Lung (tissue), 12 donors: ENCODE measurements around the gene SNAP25. TPM values are rescaled to one million over a fixed set of nuclear protein-coding genes. Genes with fewer than 3 reads are reported as not detected.

Experiments used
- ATAC-seq: fragments of 200-7000 bp; cut with Tn5 transposase; one replicate; pipeline ENCODE4 v1.9.1; 2020; ENCODE audit warnings: moderate number of reproducible peaks; ENCODE audit not compliant: insufficient read depth, low FRiP score
- DNase-seq, 3 donors: peaks; one replicate each; pipeline ENCODE4 v3.0.0-alpha.2; 2013 to 2017
- H3K27ac ChIP-seq, 2 donors: one replicate each; pipeline ENCODE4 v1.5.1; 2013; ENCODE audit warnings: mild to moderate bottlenecking in 2 of 2, moderate library complexity in 2 of 2, control low read depth in 1 of 2, inconsistent platforms in 1 of 2, low read depth in 1 of 2, low read length in 1 of 2
- H3K27me3 ChIP-seq, 3 donors: one replicate each; pipeline ENCODE4 v1.5.1; 2013; ENCODE audit warnings: low read length in 2 of 3; ENCODE audit not compliant: control insufficient read depth in 3 of 3, insufficient read depth in 3 of 3
- H3K36me3 ChIP-seq, 4 donors: one replicate each; pipeline ENCODE4 v1.5.1; 2013; ENCODE audit warnings: low read length in 4 of 4, mild to moderate bottlenecking in 1 of 4, moderate library complexity in 1 of 4; ENCODE audit not compliant: control insufficient read depth in 4 of 4, insufficient read depth in 4 of 4
- H3K4me1 ChIP-seq, 5 donors: one replicate each; pipeline ENCODE4 v1.5.1; 2013; ENCODE audit warnings: low read length in 5 of 5, mild to moderate bottlenecking in 2 of 5, moderate library complexity in 1 of 5; ENCODE audit not compliant: control insufficient read depth in 5 of 5, insufficient read depth in 5 of 5
- H3K4me3 ChIP-seq: one replicate; pipeline ENCODE4 v1.5.1; 2013; ENCODE audit warnings: mild to moderate bottlenecking, control low read depth, moderate library complexity
- H3K9ac ChIP-seq, 2 donors: one replicate each; pipeline ENCODE4 v1.5.1; 2013; ENCODE audit warnings: low read length in 2 of 2, control low read depth in 1 of 2; ENCODE audit not compliant: insufficient read depth in 1 of 2
- H3K9me3 ChIP-seq, 4 donors: one replicate each; pipeline ENCODE4 v1.5.1; 2013; ENCODE audit warnings: low read length in 3 of 4, mild to moderate bottlenecking in 1 of 4, moderate library complexity in 1 of 4; ENCODE audit not compliant: control insufficient read depth in 4 of 4, insufficient read depth in 3 of 4
- CTCF ChIP-seq: IDR thresholded peaks from 2 replicates; pipeline ENCODE4 v1.5.1; 2012; ENCODE audit warnings: mild to moderate bottlenecking; ENCODE audit errors: control extremely low read depth, extremely low read depth
- WGBS, 2 donors: extraction: QIAGEN DNeasy Blood & Tissue Kit; methylation state at CpG; one replicate each; pipeline ENCODE4 v1.1.7; 2013; 5-methylcytosine and 5-hydroxymethylcytosine counted together
- polyA plus RNA-seq, 2 donors: library from polyadenylated mRNA; stranded (reverse); fragments of 200-250 nt; gene quantifications; one replicate each; pipeline ENCODE4 v1.2.1, GENCODE V29; 2013
- total RNA-seq, 2 donors: library from RNA; depleted of rRNA in 1 of 2; stranded (reverse); fragments of >200 nt in 1 of 2; gene quantifications; one replicate each; pipeline ENCODE4 v1.2.1, GENCODE V29; 2014 to 2021
- donor health status: control.
- donor health status: control.
- donor health status: Bipolar disorder and iron deficiency.
- donor health status: healthy.
- donor health status: DM: yes; HTN: yes; CAD: no.

SNAP25 gene
- total and polyA plus RNA-seq, 4 donors = 0.14 to 5.4 (median 0.85) TPM

- peaks cover 0 to 1% (median 0%) of the 10 kb centered on the region in 5 donors for H3K4me1 ChIP-seq
- H3K27ac ChIP-seq = no peak overlapping the region
- H3K4me3 ChIP-seq = no peak overlapping the region
- no peak overlapping the region for H3K9ac ChIP-seq
- H3K9me3 ChIP-seq = peaks cover 0 to 3% (median under 1%) of the 10 kb centered on the region in 4 donors
- DNase-seq (no peak), ATAC-seq (no peak)
- H3K27me3 ChIP-seq = no peaks in the 10 kb centered on the region
- no peaks in the 10 kb centered on the region for H3K36me3 ChIP-seq
- 66 to 83% methylated on average over 3 of the region's 3 CpGs for WGBS, 2 donors
- TF ChIP-seq CTCF = no peak
These were observed 128.7 kb downstream of the SNAP25 start for GRCh38 chr20:10347086-10347880.

- Histone ChIP-seq H3K9ac (no peak overlapping the region), H3K4me3 (no peak overlapping the region), H3K9me3 (peaks cover 0 to 3% (median 0%) of the 10 kb centered on the region in 4 donors), H3K4me1 (peaks cover 0 to 1% (median 0%) of the 10 kb centered on the region in 5 donors), H3K36me3 (no peaks in the 10 kb centered on the region), H3K27me3 (no peaks in the 10 kb centered on the region), H3K27ac (no peak overlapping the region)
- TF ChIP-seq CTCF = no peak
- 84 to 100% methylated on average over 3 of the region's 3 CpGs for WGBS, 2 donors
- no peak for ATAC-seq
- no peak for DNase-seq
These were observed 130.5 kb downstream of the SNAP25 start for GRCh38 chr20:10349118-10349517.

GRCh38 chr20:10350188-10350842, 131.7 kb downstream of the SNAP25 start:
- no peak overlapping the region for H3K9ac ChIP-seq
- no peak for TF ChIP-seq CTCF
- 89 to 94% methylated on average over 9 of the region's 9 CpGs for WGBS, 2 donors
- H3K27me3 ChIP-seq = no peaks in the 10 kb centered on the region
- H3K36me3 ChIP-seq = no peaks in the 10 kb centered on the region
- peaks cover 0 to 3% (median 0%) of the 10 kb centered on the region in 4 donors for H3K9me3 ChIP-seq
- no peak overlapping the region for H3K27ac ChIP-seq
- peaks cover 0 to 1% (median 0%) of the 10 kb centered on the region in 5 donors for H3K4me1 ChIP-seq
- ATAC-seq (no peak), DNase-seq (no peak)
- H3K4me3 ChIP-seq = no peak overlapping the region
